Cardiac muscle cell (in vitro differentiated cells and primary cell): ENCODE results near the gene GSG1L2. TPM values are rescaled to one million over a fixed set of nuclear protein-coding genes. Genes with fewer than 3 reads are reported as not detected.

Experiments used
- DNase-seq, 2 donors: peaks; one replicate each; pipeline versions ENCODE4 v3.0.0 to v3.0.0-alpha.2; 2010 to 2017; ENCODE audit warnings: low read depth in 1 of 2, low spot score in 1 of 2
- H3K27ac ChIP-seq: fragments of 200-600 bp; sonication (generic); 2 replicates; pipeline ENCODE4 v1.5.1; 2016
- H3K27me3 ChIP-seq: fragments of 200-600 bp; sonication (generic); 2 replicates; pipeline ENCODE4 v1.6.0; 2016; ENCODE audit warnings: control low read depth
- H3K36me3 ChIP-seq: fragments of 200-600 bp; sonication (generic); 2 replicates; pipeline ENCODE4 v1.5.1; 2016; ENCODE audit warnings: control low read depth
- H3K4me1 ChIP-seq: fragments of 200-600 bp; sonication (generic); 2 replicates; pipeline ENCODE4 v1.8.1; 2017; ENCODE audit warnings: low read depth, mild to moderate bottlenecking, mixed run types
- H3K4me3 ChIP-seq: fragments of 200-600 bp; sonication (generic); 2 replicates; pipeline ENCODE4 v1.5.1; 2016; ENCODE audit warnings: mild to moderate bottlenecking
- H3K9me3 ChIP-seq: fragments of 200-600 bp; sonication (generic); 2 replicates; pipeline ENCODE4 v1.5.1; 2017; ENCODE audit warnings: low read depth, mild to moderate bottlenecking, control low read depth
- CTCF ChIP-seq: IDR thresholded peaks from 2 replicates; pipeline ENCODE4 v1.5.1; 2012; ENCODE audit warnings: low read depth, mild to moderate bottlenecking, low read length
- polyA plus RNA-seq: library from polyadenylated mRNA; unstranded; fragments of >200 nt; fragmentation: Nextera tagmentation; extraction: Ambion mirVana; gene quantifications from 2 replicates; pipeline ENCODE4 v1.2.1, GENCODE V29; 2016
- total RNA-seq: library from RNA; depleted of rRNA; stranded (reverse); fragments of >200 nt; gene quantifications from 2 replicates; pipeline ENCODE4 v1.2.3, GENCODE V29; 2016

The GSG1L2 gene
- total and polyA plus RNA-seq, 2 experiments from 2014 or later, result not detected

- Histone ChIP-seq H3K27ac (no peak overlapping the region), H3K36me3 (no peaks in the 10 kb centered on the region), H3K27me3 (no peaks in the 10 kb centered on the region), H3K9me3 (no peaks in the 10 kb centered on the region), H3K4me1 (no peaks in the 10 kb centered on the region), H3K4me3 (no peak overlapping the region)
- no peak for DNase-seq
- TF ChIP-seq CTCF, result peak; percentile 9
Observed at GRCh38 chr17:9824094-9824493, 2.2 kb upstream of the GSG1L2 start.

DNA sequence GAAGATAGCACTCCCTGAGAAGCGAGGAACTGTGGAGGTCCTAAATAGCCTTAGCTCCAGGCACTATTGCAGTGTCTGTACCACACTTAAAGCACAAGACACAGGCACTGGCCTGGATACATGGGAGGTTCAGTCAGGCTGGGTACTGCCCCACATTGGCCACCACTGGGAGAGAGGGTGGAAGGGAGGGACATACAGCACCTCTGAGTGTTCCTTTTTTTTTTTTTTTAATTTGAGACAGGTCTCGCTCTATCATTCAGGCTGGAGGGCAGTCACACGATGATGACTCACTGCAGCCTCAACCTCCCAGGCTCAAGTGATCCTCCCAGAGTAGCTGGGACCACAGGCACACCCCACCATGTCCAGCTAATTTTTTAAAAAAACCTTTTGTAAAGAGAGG is 1.4 kb downstream of the GSG1L2 start:
- no peak for TF ChIP-seq CTCF
- no peak overlapping the region for H3K4me3 ChIP-seq
- H3K36me3 ChIP-seq, result no peaks in the 10 kb centered on the region
- no peak for DNase-seq
- no peaks in the 10 kb centered on the region for H3K9me3 ChIP-seq
- no peaks in the 10 kb centered on the region for H3K27me3 ChIP-seq
- no peak overlapping the region for H3K27ac ChIP-seq
- H3K4me1 ChIP-seq, result no peaks in the 10 kb centered on the region

- H3K27ac ChIP-seq, result no peak overlapping the region
- H3K9me3 ChIP-seq, result no peaks in the 10 kb centered on the region
- no peak for TF ChIP-seq CTCF
- no peaks in the 10 kb centered on the region for H3K36me3 ChIP-seq
- DNase-seq, result no peak
- H3K4me3 ChIP-seq, result no peak overlapping the region
- no peaks in the 10 kb centered on the region for H3K4me1 ChIP-seq
- no peaks in the 10 kb centered on the region for H3K27me3 ChIP-seq
Observed at GRCh38 chr17:9818760-9819159, 3.1 kb downstream of the GSG1L2 start.

DNA sequence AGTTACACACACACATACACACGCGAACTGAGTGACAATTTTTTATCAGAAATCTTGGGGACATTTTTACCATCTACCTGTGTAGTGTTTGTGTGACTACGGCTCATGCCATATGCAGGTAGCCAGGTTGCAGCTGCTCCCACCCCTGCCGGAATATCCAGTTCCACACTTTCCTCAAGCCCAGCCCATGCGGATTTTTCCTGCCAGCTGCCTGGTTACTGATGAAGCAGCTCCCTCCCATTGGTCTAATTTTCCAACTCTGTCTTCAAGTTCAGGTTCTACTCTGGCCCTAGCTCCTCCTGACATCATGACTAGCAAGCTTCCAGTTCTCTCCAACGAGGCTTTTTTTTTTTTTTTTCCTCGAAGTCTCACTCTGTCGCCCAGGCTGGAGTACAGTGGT is 4.8 kb downstream of the GSG1L2 start:
- H3K36me3 ChIP-seq, result no peaks in the 10 kb centered on the region
- DNase-seq, result peak; percentile 69 to 80

GRCh38 chr17:9816472-9816871 is 5.4 kb downstream of the GSG1L2 start:
- TF ChIP-seq CTCF, result no peak
- H3K9me3 ChIP-seq, result no peaks in the 10 kb centered on the region
- no peak overlapping the region for H3K27ac ChIP-seq
- no peaks in the 10 kb centered on the region for H3K36me3 ChIP-seq
- peaks cover 5% of the 10 kb centered on the region for H3K4me1 ChIP-seq
- DNase-seq, result no peak
- no peaks in the 10 kb centered on the region for H3K27me3 ChIP-seq
- H3K4me3 ChIP-seq, result no peak overlapping the region

More for the DNA sequence above, 4.8 kb downstream of the GSG1L2 start:
- Histone ChIP-seq H3K27ac (no peak overlapping the region), H3K4me3 (no peak overlapping the region), H3K4me1 (peaks cover under 1% of the 10 kb centered on the region), H3K9me3 (no peaks in the 10 kb centered on the region), H3K27me3 (no peaks in the 10 kb centered on the region)
- no peak for TF ChIP-seq CTCF
